NCI-H82 treated with DMSO at 0.1 percent for 48 hours (cell line): Measurements from ENCODE around the gene SERBP1.
"Not testable (repeated sequence)": the region's sequence is repeated elsewhere in the genome, so short reads cannot be mapped to it uniquely, and the experiment has no call there.

Experiments used
- DNase-seq: peaks from one replicate; lab custom pipeline; 2025; ENCODE audit not compliant: unreplicated experiment; lab: John Stamatoyannopoulos, UW

The SERBP1 gene

GRCh38 chr1:67441183-67441582 lies 11.0 kb upstream of the SERBP1 start:
- peak; percentile 10 for DNase-seq

GRCh38 chr1:67440339-67440738 lies 10.1 kb upstream of the SERBP1 start:
- no peak for DNase-seq

GRCh38 chr1:67439277-67440029 lies 9.3 kb upstream of the SERBP1 start:
- DNase-seq = no peak

GRCh38 chr1:67437961-67438360 lies 7.8 kb upstream of the SERBP1 start:
- peak; percentile 21 for DNase-seq

GRCh38 chr1:67436511-67437055 lies 6.4 kb upstream of the SERBP1 start:
- no peak for DNase-seq

GRCh38 chr1:67434491-67434890 lies 4.3 kb upstream of the SERBP1 start:
- DNase-seq = no peak

GRCh38 chr1:67433837-67434236 lies 3.6 kb upstream of the SERBP1 start:
- DNase-seq = no peak

- DNase-seq = no peak
Observed at GRCh38 chr1:67432745-67433144, 2.5 kb upstream of the SERBP1 start.

GRCh38 chr1:67431869-67432578 lies 1.8 kb upstream of the SERBP1 start:
- peak; percentile 64 for DNase-seq

GRCh38 chr1:67431156-67431765 lies 1.1 kb upstream of the SERBP1 start:
- no peak for DNase-seq

GRCh38 chr1:67429528-67430357 lies 459 bp downstream of the SERBP1 start:
- no peak for DNase-seq

GRCh38 chr1:67429011-67429527 lies 1.1 kb downstream of the SERBP1 start:
- DNase-seq = no peak

- DNase-seq = no peak
Observed at GRCh38 chr1:67427947-67428346, 2.3 kb downstream of the SERBP1 start.

- DNase-seq = no peak
Observed at GRCh38 chr1:67427465-67427864, 2.7 kb downstream of the SERBP1 start.

- DNase-seq = no peak
Observed at GRCh38 chr1:67420835-67421492, 9.2 kb downstream of the SERBP1 start.

- no peak for DNase-seq
Observed at GRCh38 chr1:67418839-67419586, 11.2 kb downstream of the SERBP1 start.

- not testable (repeated sequence) for DNase-seq
Observed at GRCh38 chr1:67417733-67418132, 12.5 kb downstream of the SERBP1 start.

GRCh38 chr1:67415041-67415440 lies 15.2 kb downstream of the SERBP1 start:
- no peak for DNase-seq

GRCh38 chr1:67414574-67414973 lies 15.6 kb downstream of the SERBP1 start:
- DNase-seq = no peak
